Ovary (tissue), 3 donors: ENCODE data around the gene RSPH6A.

Source experiments
- POLR2A ChIP-seq: fragments of 450-650 bp; IDR thresholded peaks from one replicate; pipeline ENCODE4 v1.6.1; 2017; ENCODE audit warnings: antibody characterized with exemption, mild to moderate bottlenecking, moderate library complexity
- TF ChIP-seq, protein P1 (sequence below), 3 donors: fragments of 450-650 bp in 2 of 3; fragments of 200-600 bp in 1 of 3; IDR thresholded peaks; one replicate each; pipeline versions ENCODE4 v1.5.1 to v1.8.0; 2016 to 2022; ENCODE audit warnings: antibody characterized with exemption in 3 of 3, mild to moderate bottlenecking in 1 of 3
- donor health status: DM: no; HTN: no; CAD: no.

DNA sequence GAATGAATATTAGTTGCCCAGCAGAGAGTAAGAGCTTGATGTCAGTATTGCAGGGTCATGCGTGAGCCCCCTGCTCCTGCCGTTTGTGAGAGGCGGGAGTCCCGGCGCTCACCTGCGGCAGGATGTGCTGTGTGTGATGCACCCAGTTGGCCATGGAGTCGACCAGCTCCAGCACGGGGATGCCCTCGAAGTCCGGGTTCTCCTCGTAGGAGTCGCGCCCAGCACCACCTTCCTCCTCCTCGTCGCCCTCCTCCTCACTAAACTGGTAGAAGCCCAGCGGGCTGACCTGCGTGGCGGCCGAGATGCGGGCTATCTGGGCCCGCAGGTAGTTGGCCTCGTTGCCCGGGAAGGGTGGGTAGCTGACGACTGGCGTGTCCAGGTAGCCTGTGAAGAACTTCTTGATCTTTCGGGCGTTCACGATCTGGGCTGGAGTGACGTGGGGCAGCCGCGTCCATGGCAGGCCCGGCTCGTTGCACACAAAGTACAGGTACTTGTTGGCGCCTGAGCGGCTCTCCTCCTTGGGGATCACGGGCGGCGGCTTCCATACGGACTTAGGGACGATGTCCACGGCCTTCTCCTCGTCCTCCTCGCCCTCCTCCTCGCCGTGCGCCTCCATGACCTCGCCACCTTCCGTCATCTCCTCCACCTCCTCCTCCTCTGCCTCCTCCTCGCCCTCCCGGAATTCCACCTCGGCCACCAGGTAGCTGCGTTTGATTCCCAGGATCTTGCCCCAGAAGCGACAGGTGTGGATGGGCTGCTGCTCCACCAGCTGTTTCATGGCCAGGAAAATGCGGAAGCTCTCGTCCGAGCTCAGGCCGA is 10.8 kb downstream of the RSPH6A start:
- TF ChIP-seq, protein P1, sequence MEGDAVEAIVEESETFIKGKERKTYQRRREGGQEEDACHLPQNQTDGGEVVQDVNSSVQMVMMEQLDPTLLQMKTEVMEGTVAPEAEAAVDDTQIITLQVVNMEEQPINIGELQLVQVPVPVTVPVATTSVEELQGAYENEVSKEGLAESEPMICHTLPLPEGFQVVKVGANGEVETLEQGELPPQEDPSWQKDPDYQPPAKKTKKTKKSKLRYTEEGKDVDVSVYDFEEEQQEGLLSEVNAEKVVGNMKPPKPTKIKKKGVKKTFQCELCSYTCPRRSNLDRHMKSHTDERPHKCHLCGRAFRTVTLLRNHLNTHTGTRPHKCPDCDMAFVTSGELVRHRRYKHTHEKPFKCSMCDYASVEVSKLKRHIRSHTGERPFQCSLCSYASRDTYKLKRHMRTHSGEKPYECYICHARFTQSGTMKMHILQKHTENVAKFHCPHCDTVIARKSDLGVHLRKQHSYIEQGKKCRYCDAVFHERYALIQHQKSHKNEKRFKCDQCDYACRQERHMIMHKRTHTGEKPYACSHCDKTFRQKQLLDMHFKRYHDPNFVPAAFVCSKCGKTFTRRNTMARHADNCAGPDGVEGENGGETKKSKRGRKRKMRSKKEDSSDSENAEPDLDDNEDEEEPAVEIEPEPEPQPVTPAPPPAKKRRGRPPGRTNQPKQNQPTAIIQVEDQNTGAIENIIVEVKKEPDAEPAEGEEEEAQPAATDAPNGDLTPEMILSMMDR (IDR thresholded peaks at IDR 0.05), result no peak
- no peak for TF ChIP-seq POLR2A
